ENCODE measurements around the gene ZC3H12D.
"Not testable (repeated sequence)": the region's sequence is repeated elsewhere in the genome, so short reads cannot be mapped to it uniquely, and the experiment has no call there.

- not testable (repeated sequence) for TF ChIP-seq POLR2AphosphoS5, EP300, CTCF (IDR thresholded peaks at IDR 0.05)
These were observed 40.3 kb downstream of the ZC3H12D start for GRCh38 chr6:149444360-149445094.
